ENCODE data around the gene CMBL.
"Not testable (repeated sequence)": the region's sequence is repeated elsewhere in the genome, so short reads cannot be mapped to it uniquely, and the experiment has no call there.

The CMBL gene

GRCh38 chr5:10351919-10352318 lies 44.2 kb upstream of the CMBL start:
- no peak for TF ChIP-seq CTCF (IDR thresholded peaks at IDR 0.05; ENCODE audit: low read length, missing control alignments)
- no peak for DNase-seq (ENCODE audit: low read depth)
- H3K4me3 ChIP-seq (replicated peaks; ENCODE audit: low read depth, low read length): no peak overlapping the region

- no peak overlapping the region for H3K4me3 ChIP-seq (replicated peaks; ENCODE audit: low read depth, low read length)
- TF ChIP-seq CTCF (IDR thresholded peaks at IDR 0.05; ENCODE audit: low read length, missing control alignments): no peak
- DNase-seq (ENCODE audit: low read depth): peak; percentile 84
Observed at GRCh38 chr5:10351199-10351905, 43.6 kb upstream of the CMBL start.

GRCh38 chr5:10348258-10348657 lies 40.6 kb upstream of the CMBL start:
- no peak for TF ChIP-seq CTCF (IDR thresholded peaks at IDR 0.05; ENCODE audit: low read length, missing control alignments)
- no peak overlapping the region for H3K4me3 ChIP-seq (replicated peaks; ENCODE audit: low read depth, low read length)
- no peak for DNase-seq (ENCODE audit: low read depth)

- not testable (repeated sequence) for H3K4me3 ChIP-seq (replicated peaks; ENCODE audit: low read depth, low read length); DNase-seq (ENCODE audit: low read depth)
Observed at GRCh38 chr5:10344461-10345106, 36.9 kb upstream of the CMBL start.

- DNase-seq (ENCODE audit: low read depth): no peak
- no peak for TF ChIP-seq CTCF (IDR thresholded peaks at IDR 0.05; ENCODE audit: low read length, missing control alignments)
- no peak overlapping the region for H3K4me3 ChIP-seq (replicated peaks; ENCODE audit: low read depth, low read length)
Observed at GRCh38 chr5:10343486-10343885, 35.8 kb upstream of the CMBL start.

GRCh38 chr5:10339958-10340357 lies 32.3 kb upstream of the CMBL start:
- H3K4me3 ChIP-seq (replicated peaks; ENCODE audit: low read depth, low read length): no peak overlapping the region
- no peak for DNase-seq (ENCODE audit: low read depth)
- TF ChIP-seq CTCF (IDR thresholded peaks at IDR 0.05; ENCODE audit: low read length, missing control alignments): no peak

GRCh38 chr5:10339058-10339811 lies 31.5 kb upstream of the CMBL start:
- no peak overlapping the region for H3K4me3 ChIP-seq (replicated peaks; ENCODE audit: low read depth, low read length)
- TF ChIP-seq CTCF (IDR thresholded peaks at IDR 0.05; ENCODE audit: low read length, missing control alignments): no peak
- no peak for DNase-seq (ENCODE audit: low read depth)
